HG02981 (cell line): ENCODE results near the gene ITK.
A peak's percentile ranks its signal among the peaks of the same experiment; 100 is the strongest.
"Not testable (repeated sequence)": the region's sequence is repeated elsewhere in the genome, so short reads cannot be mapped to it uniquely, and the experiment has no call there.

Source experiments
- ATAC-seq: cut with Tn5 transposase; IDR thresholded peaks from one replicate; pipeline ENCODE4 v1.9.1; 2021; ENCODE audit warnings: mild to moderate bottlenecking, moderate library complexity; ENCODE audit not compliant: unreplicated experiment

The ITK gene

GRCh38 chr5:157244704-157245103 lies 64.1 kb downstream of the ITK start:
- ATAC-seq: not testable (repeated sequence)

- no peak for ATAC-seq
These were observed 64.8 kb downstream of the ITK start for GRCh38 chr5:157245476-157245875.

GRCh38 chr5:157245886-157246285 lies 65.2 kb downstream of the ITK start:
- ATAC-seq: no peak

GRCh38 chr5:157247267-157247666 lies 66.6 kb downstream of the ITK start:
- ATAC-seq: no peak

- ATAC-seq: no peak
These were observed 68.3 kb downstream of the ITK start for GRCh38 chr5:157248821-157249470.

- peak; percentile 95 for ATAC-seq
These were observed 72.2 kb downstream of the ITK start for GRCh38 chr5:157252711-157253465.

- ATAC-seq: peak; percentile 37
These were observed 72.9 kb downstream of the ITK start for GRCh38 chr5:157253547-157253946.

GRCh38 chr5:157258450-157258849 lies 77.8 kb downstream of the ITK start:
- no peak for ATAC-seq

- no peak for ATAC-seq
These were observed 79.1 kb downstream of the ITK start for GRCh38 chr5:157259699-157260098.

GRCh38 chr5:157263496-157264090 lies 83.0 kb downstream of the ITK start:
- ATAC-seq: no peak

GRCh38 chr5:157265714-157266285 lies 85.2 kb downstream of the ITK start, which contains the start of gene CYFIP2:
Gene CYFIP2, plus strand, starts transcription at chr5:157266123. Its CDS starts 19,239 bp downstream, at chr5:157285362.
- peak; percentile 84 for ATAC-seq

GRCh38 chr5:157266286-157267007 lies 85.8 kb downstream of the ITK start:
- ATAC-seq: peak; percentile 41

GRCh38 chr5:157267025-157267424 lies 86.4 kb downstream of the ITK start:
- no peak for ATAC-seq

- ATAC-seq: no peak
These were observed 87.3 kb downstream of the ITK start for GRCh38 chr5:157267761-157268480.

GRCh38 chr5:157269165-157269671 lies 88.6 kb downstream of the ITK start:
- ATAC-seq: no peak

- no peak for ATAC-seq
These were observed 89.2 kb downstream of the ITK start for GRCh38 chr5:157269761-157270272.

GRCh38 chr5:157270771-157271170 lies 90.1 kb downstream of the ITK start:
- ATAC-seq: no peak

- ATAC-seq: peak; percentile 88
These were observed 91.2 kb downstream of the ITK start for GRCh38 chr5:157271740-157272271.

GRCh38 chr5:157273131-157273556 lies 92.5 kb downstream of the ITK start:
- peak; percentile 40 for ATAC-seq

- no peak for ATAC-seq
These were observed 94.8 kb downstream of the ITK start for GRCh38 chr5:157275403-157275802.
